WTC11 (cell line): Measurements from ENCODE around the gene FAM234A. TPM values are rescaled to one million over a fixed set of nuclear protein-coding genes. Genes with fewer than 3 reads are reported as not detected.

Experiments used
- ATAC-seq: fragments of 200-7000 bp; cut with Tn5 transposase; 2 replicates; pipeline ENCODE4 v1.10.0; 2021; ENCODE audit warnings: mild to moderate bottlenecking, moderate library complexity
- CTCF ChIA-PET: fragments of 300-600 bp; sonication (Branson Sonifier 250); formaldehyde crosslinking; loops from one replicate; lab custom pipeline; 2021; ENCODE audit warnings: antibody characterized with exemption; lab: Charles Lee
- POLR2A ChIA-PET: fragments of 350-600 bp; sonication (Branson Sonifier 250); formaldehyde crosslinking; loops from one replicate; lab custom pipeline; 2021; ENCODE audit warnings: antibody characterized with exemption; lab: Charles Lee
- DNase-seq: peaks from one replicate; pipeline ENCODE4 v3.0.0; 2021; ENCODE audit warnings: low spot score
- H3K27ac Mint-ChIP-seq: 2 replicates; pipeline ENCODE4 v1.8.0; 2021; ENCODE audit warnings: mixed read lengths
- H3K27me3 Mint-ChIP-seq: 2 replicates; pipeline ENCODE4 v1.8.0; 2021; ENCODE audit warnings: low read depth, mild to moderate bottlenecking, moderate library complexity, mixed read lengths
- H3K36me3 Mint-ChIP-seq: 2 replicates; pipeline ENCODE4 v1.8.0; 2021; ENCODE audit warnings: mixed read lengths
- H3K4me1 Mint-ChIP-seq: 2 replicates; pipeline ENCODE4 v1.8.0; 2022; ENCODE audit warnings: mixed read lengths
- H3K4me3 Mint-ChIP-seq: 2 replicates; pipeline ENCODE4 v1.8.0; 2021; ENCODE audit warnings: mild to moderate bottlenecking, moderate library complexity, mixed read lengths
- H3K9me3 Mint-ChIP-seq: 2 replicates; pipeline ENCODE4 v1.8.0; 2021; ENCODE audit warnings: mixed read lengths
- CTCF ChIP-seq: fragments of 200-600 bp; IDR thresholded peaks from 2 replicates; pipeline ENCODE4 v1.8.0; 2022; ENCODE audit warnings: antibody characterized with exemption
- HMGA2 ChIP-seq: fragments of 250-450 bp; sonication (Bioruptor Pico); IDR thresholded peaks from 2 replicates; pipeline ENCODE4 v1.4.0; 2021; ENCODE audit warnings: mild to moderate bottlenecking, moderate library complexity
- NFATC4 ChIP-seq: fragments of 250-450 bp; sonication (Bioruptor Pico); IDR thresholded peaks from 2 replicates; pipeline ENCODE4 v1.9.0; 2021; ENCODE audit warnings: mild to moderate bottlenecking
- NR3C1 ChIP-seq: sonication (generic); formaldehyde crosslinking; conservative IDR thresholded peaks from 2 replicates; pipeline ENCODE4 v1.8.1; 2023; ENCODE audit warnings: low read depth, mild to moderate bottlenecking, missing genetic modification reagents
- RORB ChIP-seq: fragments of 250-450 bp; sonication (Bioruptor Pico); IDR thresholded peaks from 2 replicates; pipeline ENCODE4 v1.9.0; 2021; ENCODE audit warnings: mild to moderate bottlenecking
- TEAD4 ChIP-seq: sonication (generic); formaldehyde crosslinking; IDR thresholded peaks from 2 replicates; pipeline ENCODE4 v1.8.0; 2022; ENCODE audit warnings: mild to moderate bottlenecking, missing genetic modification reagents
- USF1 ChIP-seq: sonication (generic); formaldehyde crosslinking; IDR thresholded peaks from 2 replicates; pipeline ENCODE4 v1.8.0; 2022; ENCODE audit warnings: mild to moderate bottlenecking, missing genetic modification reagents
- USF2 ChIP-seq: sonication (generic); formaldehyde crosslinking; IDR thresholded peaks from 2 replicates; pipeline ENCODE4 v1.8.1; 2023; ENCODE audit warnings: mild to moderate bottlenecking, missing genetic modification reagents, moderate library complexity
- ZNF263 ChIP-seq: sonication (generic); formaldehyde crosslinking; IDR thresholded peaks from 2 replicates; pipeline ENCODE4 v1.8.1; 2022; ENCODE audit warnings: low read depth, mild to moderate bottlenecking, moderate library complexity, missing genetic modification reagents
- ZSCAN18 ChIP-seq: fragments of 250-450 bp; sonication (Bioruptor Pico); IDR thresholded peaks from 2 replicates; pipeline ENCODE4 v2.1.2; 2022; ENCODE audit warnings: mild to moderate bottlenecking, moderate library complexity
- total RNA-seq: library from RNA; stranded (reverse); gene quantifications from 3 replicates; pipeline ENCODE4 v1.2.3, GENCODE V29; 2021
- TF ChIP-seq, protein P1 (sequence below): fragments of 250-450 bp; sonication (Bioruptor Pico); IDR thresholded peaks from 2 replicates; pipeline ENCODE4 v1.9.0; 2021; ENCODE audit warnings: mild to moderate bottlenecking
- TF ChIP-seq, protein P2 (sequence below): sonication (generic); formaldehyde crosslinking; IDR thresholded peaks from 2 replicates; pipeline ENCODE4 v1.8.0; 2022; ENCODE audit warnings: mild to moderate bottlenecking, missing genetic modification reagents
- TF ChIP-seq, protein P3 (sequence below): sonication (generic); formaldehyde crosslinking; IDR thresholded peaks from 2 replicates; pipeline ENCODE4 v1.8.1; 2023; ENCODE audit warnings: mild to moderate bottlenecking, missing genetic modification reagents

Gene FAM234A
- total RNA-seq, 1 experiment from 2014 or later: 115 TPM

- Mint-ChIP-seq H3K36me3 (peaks cover 13% of the 10 kb centered on the region), H3K9me3 (no peaks in the 10 kb centered on the region), H3K27ac (no peak overlapping the region; the same call in 1 of the 2 replicates), H3K4me3 (no peak overlapping the region), H3K4me1 (no peaks in the 10 kb centered on the region), H3K27me3 (no peaks in the 10 kb centered on the region)
- ChIA-PET CTCF (interaction anchor here (0.5 kb wide), 1 partner anchor 59 kb away, joined by 3 read pairs; no protein-coding TSS in a partner anchor), POLR2A (no interaction called here)
- TF ChIP-seq, protein P1, sequence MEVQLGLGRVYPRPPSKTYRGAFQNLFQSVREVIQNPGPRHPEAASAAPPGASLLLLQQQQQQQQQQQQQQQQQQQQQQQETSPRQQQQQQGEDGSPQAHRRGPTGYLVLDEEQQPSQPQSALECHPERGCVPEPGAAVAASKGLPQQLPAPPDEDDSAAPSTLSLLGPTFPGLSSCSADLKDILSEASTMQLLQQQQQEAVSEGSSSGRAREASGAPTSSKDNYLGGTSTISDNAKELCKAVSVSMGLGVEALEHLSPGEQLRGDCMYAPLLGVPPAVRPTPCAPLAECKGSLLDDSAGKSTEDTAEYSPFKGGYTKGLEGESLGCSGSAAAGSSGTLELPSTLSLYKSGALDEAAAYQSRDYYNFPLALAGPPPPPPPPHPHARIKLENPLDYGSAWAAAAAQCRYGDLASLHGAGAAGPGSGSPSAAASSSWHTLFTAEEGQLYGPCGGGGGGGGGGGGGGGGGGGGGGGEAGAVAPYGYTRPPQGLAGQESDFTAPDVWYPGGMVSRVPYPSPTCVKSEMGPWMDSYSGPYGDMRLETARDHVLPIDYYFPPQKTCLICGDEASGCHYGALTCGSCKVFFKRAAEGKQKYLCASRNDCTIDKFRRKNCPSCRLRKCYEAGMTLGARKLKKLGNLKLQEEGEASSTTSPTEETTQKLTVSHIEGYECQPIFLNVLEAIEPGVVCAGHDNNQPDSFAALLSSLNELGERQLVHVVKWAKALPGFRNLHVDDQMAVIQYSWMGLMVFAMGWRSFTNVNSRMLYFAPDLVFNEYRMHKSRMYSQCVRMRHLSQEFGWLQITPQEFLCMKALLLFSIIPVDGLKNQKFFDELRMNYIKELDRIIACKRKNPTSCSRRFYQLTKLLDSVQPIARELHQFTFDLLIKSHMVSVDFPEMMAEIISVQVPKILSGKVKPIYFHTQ (CRISPR knock-in tag): no peak
- TF ChIP-seq, protein P2, sequence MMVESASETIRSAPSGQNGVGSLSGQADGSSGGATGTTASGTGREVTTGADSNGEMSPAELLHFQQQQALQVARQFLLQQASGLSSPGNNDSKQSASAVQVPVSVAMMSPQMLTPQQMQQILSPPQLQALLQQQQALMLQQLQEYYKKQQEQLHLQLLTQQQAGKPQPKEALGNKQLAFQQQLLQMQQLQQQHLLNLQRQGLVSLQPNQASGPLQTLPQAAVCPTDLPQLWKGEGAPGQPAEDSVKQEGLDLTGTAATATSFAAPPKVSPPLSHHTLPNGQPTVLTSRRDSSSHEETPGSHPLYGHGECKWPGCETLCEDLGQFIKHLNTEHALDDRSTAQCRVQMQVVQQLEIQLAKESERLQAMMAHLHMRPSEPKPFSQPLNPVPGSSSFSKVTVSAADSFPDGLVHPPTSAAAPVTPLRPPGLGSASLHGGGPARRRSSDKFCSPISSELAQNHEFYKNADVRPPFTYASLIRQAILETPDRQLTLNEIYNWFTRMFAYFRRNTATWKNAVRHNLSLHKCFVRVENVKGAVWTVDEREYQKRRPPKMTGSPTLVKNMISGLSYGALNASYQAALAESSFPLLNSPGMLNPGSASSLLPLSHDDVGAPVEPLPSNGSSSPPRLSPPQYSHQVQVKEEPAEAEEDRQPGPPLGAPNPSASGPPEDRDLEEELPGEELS (CRISPR knock-in tag): no peak
- TF ChIP-seq RORB: no peak
- no peak for TF ChIP-seq TEAD4 (CRISPR knock-in tag)
- TF ChIP-seq NR3C1 (CRISPR knock-in tag): no peak
- no peak for TF ChIP-seq CTCF
- TF ChIP-seq ZSCAN18 (CRISPR knock-in tag): no peak
- TF ChIP-seq, protein P3, sequence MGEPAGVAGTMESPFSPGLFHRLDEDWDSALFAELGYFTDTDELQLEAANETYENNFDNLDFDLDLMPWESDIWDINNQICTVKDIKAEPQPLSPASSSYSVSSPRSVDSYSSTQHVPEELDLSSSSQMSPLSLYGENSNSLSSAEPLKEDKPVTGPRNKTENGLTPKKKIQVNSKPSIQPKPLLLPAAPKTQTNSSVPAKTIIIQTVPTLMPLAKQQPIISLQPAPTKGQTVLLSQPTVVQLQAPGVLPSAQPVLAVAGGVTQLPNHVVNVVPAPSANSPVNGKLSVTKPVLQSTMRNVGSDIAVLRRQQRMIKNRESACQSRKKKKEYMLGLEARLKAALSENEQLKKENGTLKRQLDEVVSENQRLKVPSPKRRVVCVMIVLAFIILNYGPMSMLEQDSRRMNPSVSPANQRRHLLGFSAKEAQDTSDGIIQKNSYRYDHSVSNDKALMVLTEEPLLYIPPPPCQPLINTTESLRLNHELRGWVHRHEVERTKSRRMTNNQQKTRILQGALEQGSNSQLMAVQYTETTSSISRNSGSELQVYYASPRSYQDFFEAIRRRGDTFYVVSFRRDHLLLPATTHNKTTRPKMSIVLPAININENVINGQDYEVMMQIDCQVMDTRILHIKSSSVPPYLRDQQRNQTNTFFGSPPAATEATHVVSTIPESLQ (CRISPR knock-in tag): no peak
- TF ChIP-seq USF1 (CRISPR knock-in tag): no peak
- no peak for TF ChIP-seq HMGA2 (CRISPR knock-in tag)
- TF ChIP-seq NFATC4 (CRISPR knock-in tag): no peak
- ATAC-seq: no peak
- no peak for DNase-seq
Measured at GRCh38 chr16:262121-262745, 27.6 kb downstream of the FAM234A start.

GRCh38 chr16:263182-263774 lies 28.7 kb downstream of the FAM234A start:
- Mint-ChIP-seq H3K9me3 (no peaks in the 10 kb centered on the region), H3K27me3 (no peaks in the 10 kb centered on the region), H3K27ac (no peak overlapping the region), H3K4me3 (no peak overlapping the region), H3K4me1 (no peaks in the 10 kb centered on the region), H3K36me3 (peaks cover 6% of the 10 kb centered on the region; the same call in 1 of the 2 replicates)
- POLR2A ChIA-PET: interaction anchor here (1.0 kb wide), 1 partner anchor 16 kb away, joined by 3 read pairs; no protein-coding TSS in a partner anchor
- CTCF ChIA-PET: interaction anchor here (1.1 kb wide), 1 partner anchor 90 kb away, joined by 5 read pairs; no protein-coding TSS in a partner anchor
- DNase-seq: no peak
- no peak for ATAC-seq
- TF ChIP-seq RORB (no peak), ZNF263 (no peak), HMGA2 (CRISPR knock-in tag) (no peak), USF2 (CRISPR knock-in tag) (no peak)
- TF ChIP-seq, protein P1 (CRISPR knock-in tag): no peak
